RWPE1 (cell line): ENCODE results near the gene CRNKL1.

Experiments
- CTCF ChIA-PET: fragments of 350-600 bp; sonication (Branson Sonifier 250); formaldehyde crosslinking; extraction: SDS; loops from one replicate; lab custom pipeline; 2021; lab: Yijun Ruan, JAX
- POLR2A ChIA-PET: fragments of 400-600 bp; formaldehyde crosslinking; extraction: SDS; loops from one replicate; lab custom pipeline; 2020; ENCODE audit warnings: antibody characterized with exemption; ENCODE audit not compliant: low non-redundant PET; lab: Yijun Ruan, JAX
- DNase-seq: peaks from one replicate; pipeline ENCODE4 v3.0.0; 2012; ENCODE audit warnings: low spot score
- H3K27ac ChIP-seq: fragments of 450-650 bp; 2 replicates; pipeline ENCODE4 v1.5.1; 2017
- TF ChIP-seq, protein P1 (sequence below): fragments of 450-650 bp; conservative IDR thresholded peaks from 2 replicates; pipeline ENCODE4 v1.5.1; 2017; ENCODE audit warnings: low read depth, mild to moderate bottlenecking

Gene CRNKL1

DNA sequence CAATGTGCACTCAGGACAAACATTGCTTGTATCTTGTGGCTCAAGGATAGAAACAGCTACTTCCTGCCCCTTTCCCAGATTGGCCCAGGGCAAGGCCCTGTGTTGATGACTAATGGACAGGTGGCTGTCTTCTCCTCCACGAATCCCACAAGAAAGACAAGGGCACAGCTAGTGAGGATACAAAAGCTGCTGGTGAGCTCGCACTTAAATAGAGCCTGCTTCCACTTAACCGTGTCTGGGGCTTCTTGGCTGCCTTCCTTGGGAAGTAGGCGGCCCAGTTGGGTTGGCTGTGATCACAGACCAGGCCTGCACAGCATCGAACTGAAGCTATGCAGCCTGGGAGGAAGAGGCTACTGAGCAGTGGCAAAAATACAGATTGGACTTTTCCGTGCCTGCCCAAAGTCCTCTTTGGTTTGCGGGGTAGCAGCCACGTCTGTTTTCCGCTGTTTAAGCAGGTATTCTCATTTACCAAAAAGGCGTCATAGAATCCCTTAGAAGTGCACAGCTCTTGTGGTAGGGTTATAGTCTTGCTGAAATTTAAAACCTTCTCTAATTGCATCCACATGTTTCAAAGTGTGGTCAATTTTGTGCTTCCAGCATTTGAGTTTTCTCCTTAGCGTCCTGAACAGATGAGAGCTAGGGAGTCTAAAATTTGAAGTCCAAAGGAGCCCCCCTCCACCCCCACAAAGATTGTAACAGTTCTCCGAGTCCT lies 58.2 kb downstream of the CRNKL1 start:
- CTCF ChIA-PET, result interaction anchor here (1.0 to 1.4 kb wide), 3 partner anchors 18 to 108 kb away, joined by 3 to 8 read pairs (median 4); partner anchors contain the start of gene NAA20
- POLR2A ChIA-PET, result interaction anchor here (0.9 to 2.3 kb wide), 2 partner anchors 18 to 66 kb away, joined by 3 to 28 read pairs; no protein-coding TSS in a partner anchor
- H3K27ac ChIP-seq, result peak overlapping the region; percentile 100
- DNase-seq, result peak; percentile 84
- TF ChIP-seq, protein P1, sequence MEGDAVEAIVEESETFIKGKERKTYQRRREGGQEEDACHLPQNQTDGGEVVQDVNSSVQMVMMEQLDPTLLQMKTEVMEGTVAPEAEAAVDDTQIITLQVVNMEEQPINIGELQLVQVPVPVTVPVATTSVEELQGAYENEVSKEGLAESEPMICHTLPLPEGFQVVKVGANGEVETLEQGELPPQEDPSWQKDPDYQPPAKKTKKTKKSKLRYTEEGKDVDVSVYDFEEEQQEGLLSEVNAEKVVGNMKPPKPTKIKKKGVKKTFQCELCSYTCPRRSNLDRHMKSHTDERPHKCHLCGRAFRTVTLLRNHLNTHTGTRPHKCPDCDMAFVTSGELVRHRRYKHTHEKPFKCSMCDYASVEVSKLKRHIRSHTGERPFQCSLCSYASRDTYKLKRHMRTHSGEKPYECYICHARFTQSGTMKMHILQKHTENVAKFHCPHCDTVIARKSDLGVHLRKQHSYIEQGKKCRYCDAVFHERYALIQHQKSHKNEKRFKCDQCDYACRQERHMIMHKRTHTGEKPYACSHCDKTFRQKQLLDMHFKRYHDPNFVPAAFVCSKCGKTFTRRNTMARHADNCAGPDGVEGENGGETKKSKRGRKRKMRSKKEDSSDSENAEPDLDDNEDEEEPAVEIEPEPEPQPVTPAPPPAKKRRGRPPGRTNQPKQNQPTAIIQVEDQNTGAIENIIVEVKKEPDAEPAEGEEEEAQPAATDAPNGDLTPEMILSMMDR, result no peak

DNA sequence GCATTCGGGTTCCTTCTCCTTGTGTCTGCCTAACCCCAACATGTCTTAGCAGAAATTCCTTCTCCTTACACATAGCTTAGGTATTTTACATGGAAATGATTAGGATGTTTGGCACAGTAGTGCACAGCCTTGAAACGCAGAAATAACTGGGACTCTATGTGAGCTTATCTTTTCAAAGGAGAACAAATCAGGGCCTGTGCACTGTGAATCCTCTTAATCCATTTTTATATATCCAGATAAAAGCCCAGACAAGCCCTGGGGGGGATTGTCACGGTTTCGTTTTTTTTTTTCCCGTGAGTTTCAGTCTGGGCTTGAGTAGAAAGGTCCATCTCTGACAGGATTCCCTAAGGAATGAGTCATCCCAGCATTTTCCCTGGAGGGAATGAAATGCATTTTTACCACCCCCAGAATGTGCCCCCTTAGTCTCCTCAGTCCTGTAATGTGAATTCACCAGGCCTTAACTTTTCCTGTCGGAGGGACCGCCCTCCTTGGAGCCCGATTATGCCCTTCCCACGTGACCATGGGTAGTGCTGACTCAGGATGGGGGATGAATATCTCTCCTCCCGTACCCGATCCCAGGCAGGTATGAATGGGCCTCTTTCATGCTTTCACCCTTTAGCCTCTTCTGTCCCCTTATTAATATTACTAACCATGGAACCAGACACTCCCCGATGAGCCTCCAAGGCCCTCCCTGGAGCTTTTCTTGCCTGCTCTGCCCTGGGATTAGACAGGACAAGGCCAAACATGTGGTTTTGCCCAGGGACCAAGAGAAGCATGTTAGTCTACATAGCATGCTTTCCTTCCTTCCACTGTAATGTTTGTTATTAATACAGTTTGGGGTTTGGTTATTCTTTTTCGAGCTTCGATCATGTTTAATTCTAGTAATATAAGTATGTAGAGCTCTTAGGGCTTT lies 59.0 kb downstream of the CRNKL1 start:
- TF ChIP-seq, protein P1, result no peak
- CTCF ChIA-PET, result interaction anchor here (1.0 to 1.2 kb wide), 2 partner anchors 24 to 107 kb away, joined by 3 to 8 read pairs; partner anchors contain the start of gene NAA20
- peak; percentile 95 for DNase-seq
- peak overlapping the region; percentile 100 for H3K27ac ChIP-seq
- POLR2A ChIA-PET, result interaction anchor here (0.7 to 2.3 kb wide), 3 partner anchors 17 to 107 kb away, joined by 3 to 28 read pairs (median 4); no protein-coding TSS in a partner anchor

DNA sequence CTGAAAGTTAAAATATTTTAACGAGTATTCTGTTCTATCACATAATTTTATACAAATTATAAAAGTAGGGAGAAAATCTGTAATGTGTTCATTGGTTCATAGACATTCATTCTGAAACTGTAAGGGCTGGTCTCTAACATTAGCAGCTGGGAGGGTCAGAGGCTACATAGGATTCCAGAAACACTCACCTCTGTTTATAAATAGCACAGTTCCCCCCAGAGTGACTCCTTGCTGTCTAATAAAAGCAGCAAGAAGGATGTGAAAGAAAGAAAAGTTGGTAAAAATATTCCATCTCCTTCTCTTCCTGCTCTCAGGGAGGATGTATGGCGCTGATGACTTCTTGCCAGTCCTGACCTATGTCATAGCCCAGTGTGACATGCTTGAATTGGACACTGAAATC lies 60.4 kb downstream of the CRNKL1 start:
- 0 out of 2 replicates have a peak overlapping the region, but pooled peaks have one; percentile 17 for H3K27ac ChIP-seq
- no peak for DNase-seq
- CTCF ChIA-PET, result no interaction called here
- POLR2A ChIA-PET, result no interaction called here
- TF ChIP-seq, protein P1, result no peak

DNA sequence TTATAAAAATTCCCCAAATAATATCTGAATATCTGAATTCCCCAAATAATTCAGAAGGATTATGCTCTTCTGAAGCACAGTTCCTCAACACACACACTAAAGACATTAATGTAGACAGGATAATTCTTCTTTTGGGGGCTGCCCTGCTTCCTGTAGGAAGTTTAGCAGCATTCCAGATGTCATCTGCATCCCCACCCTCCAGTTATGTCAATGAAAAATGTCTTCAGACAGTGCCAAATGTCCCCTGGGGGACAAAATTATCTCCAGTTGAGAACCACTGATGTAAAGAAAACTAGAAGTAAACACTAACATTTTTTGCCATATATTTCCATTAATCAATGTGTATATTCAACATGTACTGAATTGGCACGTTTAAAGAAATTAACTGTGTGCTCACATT lies 61.0 kb downstream of the CRNKL1 start:
- ChIA-PET POLR2A (no interaction called here), CTCF (no interaction called here)
- TF ChIP-seq, protein P1, result no peak
- DNase-seq, result no peak
- H3K27ac ChIP-seq, result no peak overlapping the region

DNA sequence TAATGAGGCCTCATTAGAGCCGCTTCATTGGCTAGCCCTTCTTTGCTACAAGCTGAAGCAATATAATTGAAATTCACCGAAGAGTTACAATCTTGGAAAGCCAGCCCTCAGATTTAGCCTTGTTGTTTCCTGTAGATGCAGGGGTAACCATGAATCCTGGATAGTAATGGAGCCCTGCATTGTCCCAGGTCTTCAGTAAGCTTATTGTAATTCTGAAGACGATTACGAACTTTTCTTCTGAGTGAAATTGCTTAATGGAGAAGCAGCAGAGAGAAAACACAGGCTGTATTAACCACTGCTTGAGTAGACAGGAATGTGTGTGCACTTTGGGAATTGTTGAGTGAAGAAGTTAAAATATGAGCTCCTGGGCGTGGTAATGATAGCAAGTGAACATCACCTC lies 61.4 kb downstream of the CRNKL1 start:
- CTCF ChIA-PET, result no interaction called here

More for the DNA sequence above, 61.4 kb downstream of the CRNKL1 start:
- no peak overlapping the region for H3K27ac ChIP-seq
- TF ChIP-seq, protein P1, result no peak
- POLR2A ChIA-PET, result no interaction called here
- no peak for DNase-seq
